ENCODE results near the gene TULP1.
"Not testable (repeated sequence)": the region's sequence is repeated elsewhere in the genome, so short reads cannot be mapped to it uniquely, and the experiment has no call there.

The TULP1 gene

GRCh38 chr6:35534407-35535170 is 21.9 kb upstream of the TULP1 start:
- no peak for DNase-seq
- no peak overlapping the region for H3K4me3 Mint-ChIP-seq
- H3K27ac Mint-ChIP-seq = no peak overlapping the region
- no peaks in the 10 kb centered on the region for H3K27me3 Mint-ChIP-seq
- no peaks in the 10 kb centered on the region for H3K9me3 Mint-ChIP-seq
- H3K36me3 Mint-ChIP-seq (ENCODE audit: low read depth) = no peaks in the 10 kb centered on the region
- H3K4me1 Mint-ChIP-seq (ENCODE audit: low read depth) = peaks cover 4% of the 10 kb centered on the region

GRCh38 chr6:35533981-35534380 is 21.3 kb upstream of the TULP1 start:
- no peaks in the 10 kb centered on the region for H3K36me3 Mint-ChIP-seq (ENCODE audit: low read depth)
- no peaks in the 10 kb centered on the region for H3K27me3 Mint-ChIP-seq
- H3K4me3 Mint-ChIP-seq = no peak overlapping the region
- no peaks in the 10 kb centered on the region for H3K9me3 Mint-ChIP-seq
- DNase-seq = no peak
- peaks cover 4% of the 10 kb centered on the region for H3K4me1 Mint-ChIP-seq (ENCODE audit: low read depth)
- no peak overlapping the region for H3K27ac Mint-ChIP-seq

GRCh38 chr6:35532126-35532525 is 19.4 kb upstream of the TULP1 start:
- no peak for DNase-seq
- Mint-ChIP-seq H3K9me3 (no peaks in the 10 kb centered on the region), H3K4me3 (no peak overlapping the region), H3K27me3 (no peaks in the 10 kb centered on the region), H3K36me3 (ENCODE audit: low read depth) (no peaks in the 10 kb centered on the region), H3K4me1 (ENCODE audit: low read depth) (peaks cover 4% of the 10 kb centered on the region), H3K27ac (no peak overlapping the region)

- peaks cover 13% of the 10 kb centered on the region for H3K4me1 Mint-ChIP-seq (ENCODE audit: low read depth)
- no peak for DNase-seq
- no peak overlapping the region for H3K4me3 Mint-ChIP-seq
- H3K27ac Mint-ChIP-seq = no peak overlapping the region
- H3K9me3 Mint-ChIP-seq = no peaks in the 10 kb centered on the region
- no peaks in the 10 kb centered on the region for H3K36me3 Mint-ChIP-seq (ENCODE audit: low read depth)
- H3K27me3 Mint-ChIP-seq = no peaks in the 10 kb centered on the region
Observed at GRCh38 chr6:35524380-35525020, 11.8 kb upstream of the TULP1 start.

- no peaks in the 10 kb centered on the region for H3K27me3 Mint-ChIP-seq
- H3K4me1 Mint-ChIP-seq (ENCODE audit: low read depth) = peaks cover 13% of the 10 kb centered on the region
- peak overlapping the region; percentile 67 for H3K27ac Mint-ChIP-seq
- no peaks in the 10 kb centered on the region for H3K36me3 Mint-ChIP-seq (ENCODE audit: low read depth)
- no peaks in the 10 kb centered on the region for H3K9me3 Mint-ChIP-seq
- peak; percentile 89 for DNase-seq
- H3K4me3 Mint-ChIP-seq = peak overlapping the region; percentile 67
Observed at GRCh38 chr6:35522660-35523658, 10.3 kb upstream of the TULP1 start.

GRCh38 chr6:35522151-35522550 is 9.5 kb upstream of the TULP1 start:
- Mint-ChIP-seq H3K4me3 (no peak overlapping the region), H3K9me3 (no peaks in the 10 kb centered on the region), H3K27me3 (no peaks in the 10 kb centered on the region), H3K27ac (no peak overlapping the region), H3K4me1 (ENCODE audit: low read depth) (peaks cover 13% of the 10 kb centered on the region), H3K36me3 (ENCODE audit: low read depth) (no peaks in the 10 kb centered on the region)
- no peak for DNase-seq

GRCh38 chr6:35521235-35521634 is 8.5 kb upstream of the TULP1 start:
- DNase-seq = no peak
- Mint-ChIP-seq H3K27me3 (no peaks in the 10 kb centered on the region), H3K4me3 (no peak overlapping the region), H3K36me3 (ENCODE audit: low read depth) (no peaks in the 10 kb centered on the region), H3K27ac (no peak overlapping the region), H3K4me1 (ENCODE audit: low read depth) (peaks cover 13% of the 10 kb centered on the region), H3K9me3 (no peaks in the 10 kb centered on the region)

- Mint-ChIP-seq H3K4me1 (ENCODE audit: low read depth) (peaks cover 11% of the 10 kb centered on the region), H3K9me3 (no peaks in the 10 kb centered on the region), H3K4me3 (no peak overlapping the region), H3K36me3 (ENCODE audit: low read depth) (no peaks in the 10 kb centered on the region), H3K27me3 (no peaks in the 10 kb centered on the region), H3K27ac (no peak overlapping the region)
- DNase-seq = no peak
Observed at GRCh38 chr6:35519313-35520015, 6.8 kb upstream of the TULP1 start.

- H3K36me3 Mint-ChIP-seq (ENCODE audit: low read depth) = no peaks in the 10 kb centered on the region
- H3K4me3 Mint-ChIP-seq = no peak overlapping the region
- DNase-seq = no peak
- peaks cover 10% of the 10 kb centered on the region for H3K4me1 Mint-ChIP-seq (ENCODE audit: low read depth)
- H3K27ac Mint-ChIP-seq = no peak overlapping the region
- H3K9me3 Mint-ChIP-seq = no peaks in the 10 kb centered on the region
- no peaks in the 10 kb centered on the region for H3K27me3 Mint-ChIP-seq
Observed at GRCh38 chr6:35518566-35519312, 6.0 kb upstream of the TULP1 start.

- H3K4me3 Mint-ChIP-seq; H3K27me3 Mint-ChIP-seq; H3K27ac Mint-ChIP-seq; H3K4me1 Mint-ChIP-seq (ENCODE audit: low read depth); H3K36me3 Mint-ChIP-seq (ENCODE audit: low read depth); DNase-seq; H3K9me3 Mint-ChIP-seq: not testable (repeated sequence)
Observed at GRCh38 chr6:35517978-35518377, 5.3 kb upstream of the TULP1 start.

- peaks cover 3% of the 10 kb centered on the region for H3K27me3 Mint-ChIP-seq
- no peak overlapping the region for H3K27ac Mint-ChIP-seq
- H3K4me3 Mint-ChIP-seq = no peak overlapping the region
Observed at GRCh38 chr6:35516712-35517111, 4.0 kb upstream of the TULP1 start.

GRCh38 chr6:35515939-35516338 is 3.2 kb upstream of the TULP1 start:
- H3K9me3 Mint-ChIP-seq; H3K27me3 Mint-ChIP-seq; H3K27ac Mint-ChIP-seq; H3K4me3 Mint-ChIP-seq; H3K36me3 Mint-ChIP-seq (ENCODE audit: low read depth); DNase-seq; H3K4me1 Mint-ChIP-seq (ENCODE audit: low read depth): not testable (repeated sequence)

More at GRCh38 chr6:35516712-35517111, 4.0 kb upstream of the TULP1 start:
- no peaks in the 10 kb centered on the region for H3K36me3 Mint-ChIP-seq (ENCODE audit: low read depth)
- H3K4me1 Mint-ChIP-seq (ENCODE audit: low read depth) = no peaks in the 10 kb centered on the region
- DNase-seq = no peak
- H3K9me3 Mint-ChIP-seq = no peaks in the 10 kb centered on the region

GRCh38 chr6:35514587-35514986 is 1.9 kb upstream of the TULP1 start:
- Mint-ChIP-seq H3K36me3 (ENCODE audit: low read depth) (no peaks in the 10 kb centered on the region), H3K9me3 (no peaks in the 10 kb centered on the region), H3K27ac (no peak overlapping the region), H3K4me1 (ENCODE audit: low read depth) (no peaks in the 10 kb centered on the region), H3K27me3 (peaks cover 19% of the 10 kb centered on the region), H3K4me3 (no peak overlapping the region)
- no peak for DNase-seq
